Kasumi-1 (cell line): Measurements from ENCODE around the gene BBOX1.

Experiments
- DNase-seq, 2 experiments: peaks; one replicate each; lab custom pipeline; 2025; lab: John Stamatoyannopoulos, UW

Gene BBOX1

DNA sequence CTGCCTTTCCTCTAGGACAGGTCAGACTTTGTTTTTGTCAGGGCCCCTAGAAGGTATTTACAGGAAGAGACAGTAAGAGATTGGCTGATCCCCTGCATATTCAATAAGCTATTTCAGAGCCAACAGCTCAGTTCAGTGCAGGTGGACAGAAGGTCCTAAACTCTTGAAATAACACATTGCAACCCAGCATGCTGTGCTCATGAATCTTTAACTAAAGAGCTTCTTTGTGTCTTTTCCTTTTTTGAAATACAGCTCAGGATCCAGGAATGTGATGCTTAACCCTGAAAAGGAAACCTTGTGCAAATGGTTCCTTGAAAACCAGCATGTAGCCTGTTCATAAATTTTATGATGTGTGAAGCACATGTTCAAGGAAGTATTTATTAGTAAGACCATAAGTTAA, 43.9 kb downstream of the BBOX1 start:
- DNase-seq, result no peak

DNA sequence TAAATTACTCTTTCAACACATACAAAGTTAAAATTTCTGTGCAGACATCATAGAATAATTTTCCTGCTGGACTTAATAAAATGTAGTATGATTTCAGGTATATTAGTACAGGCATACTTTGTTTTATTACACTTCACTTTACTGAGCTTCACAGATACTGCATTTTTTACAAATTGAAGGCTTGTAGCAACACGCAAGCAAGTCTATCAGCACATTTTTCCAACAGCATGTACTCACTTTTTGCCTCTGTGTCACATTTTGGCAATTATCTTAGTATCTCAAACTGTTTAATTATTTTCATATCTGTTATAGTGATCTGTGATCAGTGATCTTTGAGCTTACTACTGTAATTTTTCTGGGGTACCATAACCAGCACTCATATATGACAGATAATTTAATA, 44.5 kb downstream of the BBOX1 start:
- DNase-seq, result no peak

DNA sequence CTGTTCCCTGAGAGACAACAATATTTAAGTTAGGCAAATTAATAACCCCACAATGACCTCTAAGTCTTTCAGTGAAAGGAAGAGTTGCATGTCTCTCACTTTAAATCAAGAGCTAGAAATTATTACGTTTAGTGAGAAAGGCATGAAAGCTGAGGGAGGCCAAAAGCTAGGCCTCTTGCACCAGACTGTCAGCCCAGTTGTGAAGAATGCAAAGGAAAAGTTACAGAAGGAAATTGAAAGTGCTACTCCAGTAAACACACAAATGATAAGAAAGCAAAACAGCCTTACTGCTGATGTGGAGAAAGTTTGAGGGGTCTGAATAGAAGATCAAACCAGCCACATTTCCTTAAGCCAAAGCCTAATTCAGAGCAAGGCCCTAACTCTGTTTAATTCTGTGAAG, 45.0 kb downstream of the BBOX1 start:
- no peak for DNase-seq

DNA sequence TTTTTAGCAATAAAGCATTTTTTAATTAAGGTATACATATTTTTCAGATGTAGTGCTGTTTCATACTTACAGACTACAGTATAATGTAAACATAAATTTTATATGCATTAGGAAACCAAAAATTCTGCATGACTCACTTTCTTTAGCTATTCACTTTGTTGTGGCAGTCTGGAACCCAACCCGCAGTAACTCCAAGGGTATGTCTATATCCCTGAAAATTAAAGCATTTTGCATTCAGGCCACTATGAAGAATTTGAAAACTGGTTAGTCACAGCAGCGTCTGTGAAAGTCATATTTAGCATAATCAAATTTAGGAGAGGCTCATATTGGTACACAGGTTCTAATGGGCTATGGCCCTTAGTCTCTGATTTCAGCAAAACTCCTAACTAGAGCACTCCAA, 46.8 kb downstream of the BBOX1 start:
- no peak for DNase-seq

DNA sequence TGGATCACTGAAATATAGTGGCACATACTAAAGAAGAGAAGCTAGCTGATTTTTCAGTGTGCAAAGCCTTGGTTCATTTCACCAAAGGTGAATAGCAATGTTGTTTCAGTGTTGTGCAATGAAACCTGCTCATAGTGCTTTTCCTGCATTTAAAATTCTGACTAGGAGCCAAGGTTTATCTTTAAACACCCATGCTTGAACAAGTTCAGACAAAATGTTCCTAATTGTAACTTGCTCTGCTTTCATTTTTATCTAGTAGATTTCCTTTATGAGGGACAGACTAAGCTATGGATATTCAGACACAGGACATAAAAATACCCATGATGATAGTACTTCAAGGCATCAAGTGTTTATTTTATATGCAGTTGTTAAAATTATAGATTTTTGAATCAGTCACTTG, 47.7 kb downstream of the BBOX1 start:
- no peak for DNase-seq

DNA sequence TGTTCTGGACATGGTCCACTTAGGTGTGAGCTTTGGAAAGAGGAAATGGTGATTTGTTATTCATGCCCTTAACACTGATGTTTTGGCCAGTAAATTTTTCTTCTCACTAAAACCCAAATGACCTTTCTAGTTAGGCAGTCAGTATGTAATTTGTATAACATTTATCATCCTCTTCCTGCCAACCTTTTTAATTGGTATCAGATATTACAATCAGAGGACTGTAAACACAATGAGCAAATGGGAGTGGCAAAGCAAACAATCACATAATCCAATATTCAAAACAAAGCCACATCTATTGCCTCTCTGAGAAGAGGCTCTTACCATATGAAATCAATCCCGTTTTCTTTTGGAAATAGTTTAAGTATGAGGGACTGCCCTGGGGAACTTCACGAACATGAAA, 49.1 kb downstream of the BBOX1 start:
- DNase-seq, result no peak

DNA sequence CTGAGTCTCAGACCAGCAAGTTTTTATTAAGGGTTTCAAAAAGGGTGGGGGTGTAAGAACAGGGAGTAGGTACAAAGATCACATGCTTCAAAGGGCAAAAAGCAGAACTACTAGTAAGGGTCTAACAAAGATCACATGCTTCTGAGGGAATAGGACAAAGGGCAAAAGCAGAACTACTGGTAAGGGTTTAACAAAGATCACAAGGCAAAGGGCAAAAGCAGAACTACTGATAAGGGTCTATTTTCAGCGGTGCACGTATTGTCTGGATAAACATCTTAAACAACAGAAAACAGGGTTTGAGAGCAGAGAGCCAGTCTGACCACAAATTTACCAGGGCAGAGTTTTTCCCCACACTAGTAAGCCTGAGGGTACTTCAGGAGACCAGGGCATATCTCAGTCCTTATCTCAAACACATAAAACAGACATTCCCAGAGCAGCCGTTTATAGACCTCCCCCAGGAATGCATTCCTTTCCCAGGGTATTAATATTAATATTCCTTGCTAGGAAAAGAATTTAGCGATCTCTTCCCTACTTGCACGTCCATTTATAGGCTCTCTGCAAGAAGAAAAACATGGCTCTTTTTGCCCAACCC, 49.8 kb downstream of the BBOX1 start:
- peak; percentile 34 to 50 for DNase-seq

DNA sequence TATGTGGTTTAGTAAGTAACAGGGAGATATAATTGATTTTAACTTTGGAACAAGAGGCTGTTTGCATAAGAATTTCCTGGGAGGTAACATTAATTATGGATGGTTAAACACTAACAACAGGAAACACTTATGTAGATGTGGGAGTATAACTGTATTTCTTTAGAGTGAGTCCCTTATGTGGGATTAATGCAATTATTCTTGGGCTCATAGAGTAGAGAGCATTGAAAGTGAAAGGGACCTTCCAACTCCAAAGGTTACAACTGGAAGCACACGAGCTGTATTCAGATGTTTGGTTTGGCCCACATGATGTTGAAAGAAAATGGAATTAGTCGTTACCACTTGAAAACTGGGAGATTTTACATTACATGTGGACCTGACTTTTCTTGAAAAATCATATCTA, 53.5 kb downstream of the BBOX1 start:
- no peak for DNase-seq

DNA sequence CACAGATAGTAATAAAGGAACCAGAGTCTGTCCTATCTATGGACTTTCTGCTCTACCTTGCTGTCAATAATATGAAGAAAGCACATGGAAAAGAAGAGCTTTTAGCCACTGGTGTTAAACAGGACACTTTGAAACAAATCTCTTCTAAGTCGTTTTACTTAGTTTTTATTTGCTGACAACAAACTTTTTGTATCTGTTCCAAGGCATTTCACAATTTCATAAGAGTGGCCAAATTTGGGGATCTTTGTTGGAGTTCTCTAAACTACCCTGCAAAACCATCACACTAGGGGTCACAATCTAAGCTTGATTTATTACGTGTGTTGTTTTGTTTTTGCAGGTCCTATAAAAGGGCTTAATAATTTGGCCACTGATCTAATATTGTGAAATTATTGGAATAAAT, 54.4 kb downstream of the BBOX1 start:
- no peak for DNase-seq

DNA sequence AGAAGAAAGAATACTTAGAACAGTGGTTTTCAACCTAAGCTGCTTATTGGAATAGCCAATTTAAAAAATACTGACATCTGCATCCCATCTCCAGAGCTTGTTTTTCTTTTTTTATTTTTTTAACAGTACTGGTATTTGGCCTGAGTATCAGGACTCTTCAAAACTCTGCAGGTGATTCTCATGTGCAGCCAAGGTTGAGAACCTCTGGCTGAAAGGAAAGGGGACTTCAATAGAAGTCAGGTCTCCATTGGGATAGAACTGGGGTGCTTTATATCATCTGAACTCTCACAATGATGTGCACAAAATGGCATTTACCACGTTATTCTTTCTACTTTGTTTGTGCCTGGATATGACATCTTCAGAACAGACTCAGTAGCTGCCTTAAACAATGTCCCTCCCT, 55.3 kb downstream of the BBOX1 start:
- no peak for DNase-seq

DNA sequence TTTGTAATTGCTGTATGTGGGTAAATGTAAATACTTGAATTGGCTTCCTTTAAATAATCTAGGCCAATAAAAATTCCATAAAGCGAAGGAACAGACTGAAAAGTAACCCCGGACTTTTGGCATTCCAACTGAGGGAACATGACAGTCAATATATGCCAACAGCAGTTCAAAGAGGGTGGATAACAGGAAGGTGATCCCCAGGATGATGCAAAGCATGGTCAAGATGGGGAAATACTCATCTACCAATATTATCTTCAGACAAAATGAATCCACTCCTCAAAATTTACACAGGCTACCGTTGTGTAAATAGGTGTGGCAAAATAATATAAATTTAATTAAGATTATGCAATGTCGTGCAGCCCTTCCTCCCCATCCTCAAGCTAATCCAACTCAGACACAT, 56.9 kb downstream of the BBOX1 start:
- DNase-seq, result no peak

DNA sequence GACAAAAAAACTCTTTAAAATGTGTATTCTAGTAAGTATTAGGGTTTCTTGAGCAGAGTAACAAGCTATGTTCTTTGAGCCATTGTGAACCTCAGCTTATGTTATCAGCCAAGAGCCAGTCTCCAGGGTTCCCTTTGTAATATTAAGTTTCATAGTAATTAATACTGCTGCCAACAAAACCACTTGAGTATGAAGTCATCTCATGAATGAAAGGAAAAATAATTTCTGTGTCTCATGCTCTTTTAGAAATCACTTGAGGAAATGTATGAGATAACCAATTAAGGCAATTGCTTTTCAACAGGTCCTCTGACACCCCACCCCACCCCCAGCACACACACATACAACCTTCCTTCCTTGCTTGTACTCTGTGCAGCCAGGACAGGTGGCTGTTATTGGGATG, 59.9 kb downstream of the BBOX1 start:
- no peak for DNase-seq

DNA sequence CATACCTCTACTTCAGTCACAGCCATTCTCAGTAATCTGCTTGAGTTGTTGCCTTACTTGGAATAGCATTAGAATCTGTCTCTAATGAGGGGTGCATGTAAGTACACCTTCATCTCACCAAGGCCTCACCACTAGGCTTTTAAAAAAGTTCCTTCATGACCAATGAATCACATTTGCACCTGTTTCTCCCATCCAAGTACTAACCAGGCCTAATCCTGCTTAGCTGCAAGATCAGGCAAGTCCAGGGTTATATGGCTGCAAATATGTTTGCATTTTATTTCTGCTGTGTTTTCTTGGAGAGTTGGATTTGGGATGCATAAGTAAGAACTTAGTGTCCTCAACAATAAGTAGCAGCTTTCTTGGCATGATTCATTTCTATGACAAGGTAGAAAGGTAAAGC, 66.9 kb downstream of the BBOX1 start:
- DNase-seq, result no peak

DNA sequence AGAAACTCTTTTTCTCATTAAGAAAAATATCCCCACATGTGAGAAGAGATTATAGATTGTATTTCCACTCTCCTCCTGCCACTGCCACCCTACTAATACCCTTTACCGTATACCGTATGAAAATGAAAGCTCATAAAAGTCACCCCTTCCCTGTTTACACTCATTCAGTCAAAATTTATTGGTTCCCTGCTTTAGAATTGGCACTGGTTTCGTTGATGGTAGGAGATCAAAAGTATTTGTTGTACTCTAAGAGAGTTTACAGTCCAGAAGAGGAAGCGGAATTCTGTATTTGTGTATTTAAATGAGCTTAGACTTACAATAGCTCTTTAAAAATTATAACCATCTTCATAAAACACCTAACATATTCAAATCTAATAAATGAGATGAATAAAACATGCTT, 68.2 kb downstream of the BBOX1 start:
- DNase-seq, result no peak

DNA sequence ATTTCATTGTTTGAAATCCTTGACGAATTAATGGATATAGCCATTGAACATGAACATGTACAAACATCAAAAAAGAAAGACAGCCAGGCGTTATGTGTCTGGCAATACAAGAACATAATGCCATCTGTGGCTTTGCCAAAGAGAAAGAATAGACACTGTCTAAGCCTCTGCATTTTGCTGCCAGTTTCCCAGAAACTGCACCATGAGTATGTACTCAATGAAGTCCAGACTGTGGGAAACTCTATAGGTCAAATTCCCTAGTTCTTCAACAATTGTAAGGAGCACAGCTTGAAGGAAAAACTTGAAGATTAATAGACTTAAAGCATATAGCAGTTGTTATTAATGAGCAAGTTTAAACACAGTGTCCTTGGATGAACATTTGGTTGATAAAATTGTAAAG, 71.3 kb downstream of the BBOX1 start:
- no peak for DNase-seq

DNA sequence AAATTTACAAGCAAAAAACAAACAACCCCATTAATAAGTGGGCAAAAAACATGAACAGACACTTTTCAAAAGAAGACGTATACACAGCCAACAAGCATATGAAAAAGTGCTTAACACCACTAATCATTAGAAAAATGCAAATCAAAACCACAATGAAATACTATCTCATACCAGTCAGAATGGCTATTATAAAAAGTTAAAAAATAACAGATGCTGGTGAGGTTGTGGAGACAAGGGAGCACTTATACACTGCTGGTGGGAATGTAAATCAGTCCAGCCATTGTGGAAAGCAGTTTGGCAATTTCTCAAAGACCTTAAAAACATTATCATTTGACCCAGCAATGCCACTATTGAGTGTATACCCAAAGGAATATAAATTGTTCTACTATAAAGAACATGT, 72.3 kb downstream of the BBOX1 start:
- no peak for DNase-seq

DNA sequence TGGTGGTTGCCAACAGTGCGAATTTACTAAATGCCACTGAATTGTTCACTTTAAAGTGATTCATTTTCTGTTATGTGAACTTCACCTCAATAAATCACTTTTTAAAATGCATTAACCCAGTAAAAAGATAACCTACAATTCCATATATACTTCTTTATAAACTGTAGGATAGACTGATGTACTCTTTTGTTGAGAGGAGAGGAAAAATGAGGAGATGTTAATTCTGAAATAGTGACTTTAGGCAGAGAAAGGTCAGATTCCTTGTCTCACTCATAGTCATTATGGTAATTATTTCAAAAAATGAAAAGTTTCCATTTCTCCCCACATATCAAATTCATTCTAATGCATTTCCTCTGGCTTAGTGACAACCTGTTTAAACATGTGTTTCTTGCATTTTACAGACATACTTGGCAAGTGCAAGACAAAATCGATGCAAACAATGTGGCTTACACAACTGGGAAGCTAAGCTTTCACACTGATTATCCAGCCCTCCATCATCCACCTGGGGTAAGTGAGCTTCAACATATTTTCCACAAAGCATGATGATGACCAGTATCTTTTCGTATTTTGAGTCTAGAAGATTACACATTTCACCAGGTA, 74.5 kb downstream of the BBOX1 start:
- no peak for DNase-seq

DNA sequence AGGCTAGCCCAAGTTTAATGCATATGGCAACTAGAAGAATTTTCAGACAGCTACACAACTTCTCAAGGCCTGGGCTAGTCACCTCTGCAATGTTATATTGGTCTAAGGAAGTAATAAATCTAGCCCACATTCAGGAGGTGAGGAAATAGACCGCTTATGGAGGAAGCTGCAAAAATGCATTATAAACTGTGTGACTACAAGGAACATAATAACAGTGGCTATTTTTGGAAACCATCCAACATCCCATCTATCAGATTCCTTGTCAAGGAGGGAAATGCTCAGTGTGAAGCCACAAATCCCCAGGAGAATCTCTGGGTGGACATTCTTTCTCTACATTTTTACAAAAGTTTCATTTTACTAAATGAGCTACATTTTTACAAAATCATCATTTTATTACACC, 76.1 kb downstream of the BBOX1 start:
- peak in 1 of 2 experiments; percentile 3 for DNase-seq

DNA sequence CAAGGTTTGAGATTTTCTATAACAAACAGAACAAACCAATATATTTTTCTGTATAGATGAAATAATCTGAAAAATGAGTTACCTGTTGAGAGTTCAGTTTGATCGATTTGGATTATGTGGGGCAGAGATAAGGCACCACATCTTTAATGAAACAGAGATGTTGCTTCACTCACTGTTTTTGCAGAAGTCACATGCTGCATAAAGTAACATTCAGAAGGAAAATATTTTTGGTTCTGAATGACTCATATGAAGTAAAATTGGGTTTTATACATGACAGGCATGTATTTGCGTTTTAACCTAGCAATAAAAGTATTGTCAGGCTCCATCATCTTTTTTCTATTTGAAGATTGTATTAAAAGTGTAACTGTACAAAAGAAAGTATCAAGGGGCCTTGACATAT, 77.8 kb downstream of the BBOX1 start:
- DNase-seq, result no peak

DNA sequence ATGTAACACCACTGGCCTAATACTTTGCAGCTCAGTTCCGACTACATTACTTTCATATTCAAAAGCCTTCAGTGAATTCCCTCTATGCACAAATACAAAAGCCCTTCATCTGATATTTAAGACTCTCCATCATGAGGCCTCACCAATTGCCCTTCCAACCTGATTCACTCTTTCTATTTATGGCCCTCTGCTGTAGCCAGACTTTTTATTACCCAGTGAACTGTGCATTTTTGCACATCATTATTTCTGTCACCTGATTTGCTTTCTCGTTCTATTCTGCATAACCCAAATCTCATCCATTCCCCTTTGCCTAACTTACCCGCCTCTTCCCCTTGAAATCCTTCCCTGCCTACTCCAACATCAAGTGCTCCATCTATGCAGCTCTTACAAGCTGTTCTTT, 78.3 kb downstream of the BBOX1 start:
- no peak for DNase-seq

DNA sequence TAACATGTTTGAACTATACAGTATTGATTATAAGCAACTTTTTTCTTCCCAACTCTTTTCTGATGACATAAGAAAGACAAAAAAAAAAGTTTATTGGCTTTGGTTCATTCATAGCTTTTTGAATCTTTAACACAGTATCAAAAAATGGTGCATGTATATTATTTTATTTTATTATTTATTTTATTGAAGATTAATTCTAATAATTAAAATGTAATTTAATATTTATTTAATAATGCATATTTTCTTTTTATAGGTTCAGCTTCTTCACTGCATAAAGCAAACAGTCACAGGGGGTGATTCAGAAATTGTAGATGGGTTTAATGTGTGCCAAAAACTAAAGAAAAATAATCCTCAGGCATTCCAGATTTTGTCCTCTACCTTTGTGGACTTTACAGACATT, 78.8 kb downstream of the BBOX1 start:
- DNase-seq, result no peak

DNA sequence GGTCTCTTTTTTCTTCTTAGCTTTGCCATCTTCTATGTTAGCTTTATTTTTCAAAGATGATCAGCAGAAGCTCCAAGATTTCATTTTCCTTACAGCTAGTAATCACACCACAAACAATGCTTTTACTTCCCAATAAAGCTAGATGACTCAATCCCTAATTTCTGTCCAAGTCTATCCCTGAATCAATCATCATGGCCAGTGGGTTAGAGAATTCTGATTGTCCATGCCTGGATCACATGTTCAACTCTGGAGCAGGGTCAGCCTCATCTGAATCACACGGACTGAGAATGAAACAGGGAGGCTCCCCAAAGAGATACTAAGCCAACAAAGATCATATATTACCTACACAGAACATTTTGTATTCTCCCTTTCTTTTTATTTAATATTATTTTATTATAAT, 79.6 kb downstream of the BBOX1 start:
- no peak for DNase-seq

DNA sequence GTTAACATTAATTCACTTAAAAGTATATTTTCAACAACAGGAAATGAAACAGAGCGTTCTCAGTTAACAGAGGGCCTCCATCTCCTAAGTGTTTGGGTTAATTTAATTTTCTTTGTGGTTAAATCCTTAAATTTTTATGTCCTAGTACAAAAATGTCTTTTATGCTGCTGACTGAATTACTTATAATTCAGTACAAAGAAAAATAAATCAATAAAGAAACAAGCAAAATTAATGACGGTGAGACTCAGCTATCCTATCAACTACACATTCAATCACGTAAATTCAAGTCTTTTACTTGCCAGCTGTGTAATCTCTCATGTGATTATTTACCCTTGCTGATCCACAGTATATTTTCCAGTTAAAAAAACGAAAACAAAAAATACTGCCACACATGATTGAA, 81.4 kb downstream of the BBOX1 start:
- DNase-seq, result no peak

DNA sequence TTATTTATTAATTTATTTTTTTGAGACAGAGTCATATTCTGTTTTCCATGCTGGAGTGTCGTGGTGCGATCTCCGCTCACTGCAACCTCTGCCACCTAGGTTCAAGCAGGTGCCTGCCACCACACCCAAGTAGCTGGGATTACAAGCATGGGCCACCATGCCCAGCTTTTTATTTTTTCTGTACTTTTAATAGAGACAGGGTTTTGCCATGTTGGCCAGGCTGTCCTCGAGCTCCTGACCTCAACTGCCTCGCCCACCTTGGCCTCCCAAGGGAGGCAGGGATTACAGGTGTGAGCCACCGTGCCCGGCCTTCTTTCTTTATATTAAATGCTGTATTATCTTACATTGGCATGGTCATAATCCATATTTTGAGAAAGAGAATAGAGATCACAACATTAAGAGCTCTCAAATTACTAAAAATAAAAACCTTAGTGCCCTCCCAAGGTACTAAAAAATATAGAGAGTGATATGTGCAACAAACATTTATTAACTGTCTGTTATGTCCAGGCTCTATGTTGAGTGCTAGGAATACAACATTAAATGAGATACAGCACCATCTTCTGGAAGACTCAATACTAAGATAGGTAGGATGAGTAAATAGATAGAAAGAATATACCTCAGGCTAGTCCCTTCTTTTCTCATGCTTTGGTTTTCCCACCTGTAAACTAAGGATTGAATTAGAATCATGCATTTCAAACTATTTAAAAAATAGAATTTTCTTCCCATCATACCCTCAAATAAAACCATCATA, 84.1 kb downstream of the BBOX1 start:
- DNase-seq, result peak in 1 of 2 experiments; percentile 14
